BE2C (cell line): ENCODE results near the gene SS18L1.

Experiments
- DNase-seq: peaks from one replicate; pipeline ENCODE4 v3.0.0-alpha.2; 2020
- H3K27me3 ChIP-seq: fragments of 250-450 bp; sonication (Bioruptor Pico); 2 replicates; pipeline ENCODE4 v1.5.1; 2020; ENCODE audit warnings: mild to moderate bottlenecking
- H3K36me3 ChIP-seq: fragments of 250-450 bp; sonication (Bioruptor Pico); 2 replicates; pipeline ENCODE4 v1.5.1; 2020; ENCODE audit warnings: mild to moderate bottlenecking
- H3K4me1 ChIP-seq: fragments of 250-450 bp; sonication (Bioruptor Pico); 2 replicates; pipeline ENCODE4 v1.5.1; 2020
- H3K4me3 ChIP-seq: 2 replicates; pipeline ENCODE4 v1.5.1; 2011; ENCODE audit warnings: low read depth, low read length
- H3K9me3 ChIP-seq: fragments of 250-450 bp; sonication (Bioruptor Pico); 2 replicates; pipeline ENCODE4 v1.5.1; 2020
- CTCF ChIP-seq: IDR thresholded peaks from 2 replicates; pipeline ENCODE4 v1.5.1; 2012; ENCODE audit warnings: mild to moderate bottlenecking, low read depth, low read length

The SS18L1 gene

GRCh38 chr20:62162765-62163484 is 19.4 kb downstream of the SS18L1 start:
- Histone ChIP-seq H3K27me3 (no peaks in the 10 kb centered on the region), H3K36me3 (peaks cover 61% of the 10 kb centered on the region), H3K4me3 (no peak overlapping the region), H3K4me1 (peaks cover 27% of the 10 kb centered on the region), H3K9me3 (no peaks in the 10 kb centered on the region)
- no peak for TF ChIP-seq CTCF
- no peak for DNase-seq

- no peak for DNase-seq
- Histone ChIP-seq H3K9me3 (no peaks in the 10 kb centered on the region), H3K4me3 (no peak overlapping the region), H3K27me3 (no peaks in the 10 kb centered on the region), H3K4me1 (peaks cover 25% of the 10 kb centered on the region), H3K36me3 (peaks cover 67% of the 10 kb centered on the region)
- no peak for TF ChIP-seq CTCF
Observed at GRCh38 chr20:62163485-62163865, 19.9 kb downstream of the SS18L1 start.

GRCh38 chr20:62163986-62164762 is 20.6 kb downstream of the SS18L1 start:
- TF ChIP-seq CTCF, result no peak
- no peak for DNase-seq
- Histone ChIP-seq H3K27me3 (no peaks in the 10 kb centered on the region), H3K36me3 (peaks cover 71% of the 10 kb centered on the region), H3K9me3 (no peaks in the 10 kb centered on the region), H3K4me3 (no peak overlapping the region), H3K4me1 (peaks cover 21% of the 10 kb centered on the region)

- Histone ChIP-seq H3K4me3 (no peak overlapping the region), H3K4me1 (peaks cover 18% of the 10 kb centered on the region), H3K27me3 (no peaks in the 10 kb centered on the region), H3K36me3 (peaks cover 67% of the 10 kb centered on the region), H3K9me3 (no peaks in the 10 kb centered on the region)
- no peak for TF ChIP-seq CTCF
- DNase-seq, result no peak
Observed at GRCh38 chr20:62164879-62165761, 21.6 kb downstream of the SS18L1 start.

GRCh38 chr20:62165762-62166399 is 22.3 kb downstream of the SS18L1 start:
- no peaks in the 10 kb centered on the region for H3K27me3 ChIP-seq

More at GRCh38 chr20:62165762-62166399, 22.3 kb downstream of the SS18L1 start:
- Histone ChIP-seq H3K4me3 (no peak overlapping the region), H3K9me3 (no peaks in the 10 kb centered on the region), H3K36me3 (peaks cover 67% of the 10 kb centered on the region), H3K4me1 (peaks cover 15% of the 10 kb centered on the region)
- TF ChIP-seq CTCF, result no peak
- DNase-seq, result peak; percentile 90
